Activated CD8-positive, alpha-beta memory T cell treated with anti-CD3 and anti-CD28 coated beads, Interleukin-2, amount 50 U/mL, for 4 hours (primary cell): Measurements from ENCODE around the gene ARID5A.

Experiments
- DNase-seq: peaks from one replicate; pipeline ENCODE4 v3.0.0-alpha.2; 2020

ARID5A gene

DNA sequence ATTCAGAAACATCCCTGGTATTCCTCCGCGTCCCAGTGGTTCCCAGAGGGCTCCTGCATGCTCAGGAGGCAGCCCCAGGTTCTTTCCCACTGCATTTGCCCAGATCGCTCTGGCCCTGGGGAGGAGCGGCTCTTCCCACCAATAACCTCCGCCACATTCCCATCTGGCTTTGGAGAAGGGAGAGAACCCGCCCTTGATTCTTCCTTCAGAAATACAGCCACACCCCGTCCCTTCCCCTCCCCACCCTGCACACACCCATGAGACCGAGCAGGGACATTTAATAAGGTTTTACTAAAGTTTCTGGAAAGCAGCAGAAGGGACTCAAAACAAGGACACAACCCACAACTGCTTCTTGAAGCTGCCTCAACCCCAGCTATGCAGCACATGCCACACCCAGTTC lies 21.9 kb downstream of the ARID5A start:
- DNase-seq, result no peak

- no peak for DNase-seq
These were observed 27.5 kb downstream of the ARID5A start for GRCh38 chr2:96564026-96564425.

- no peak for DNase-seq
These were observed 28.0 kb downstream of the ARID5A start for GRCh38 chr2:96564563-96564962.

- no peak for DNase-seq
These were observed 28.6 kb downstream of the ARID5A start for GRCh38 chr2:96565111-96565510.

DNA sequence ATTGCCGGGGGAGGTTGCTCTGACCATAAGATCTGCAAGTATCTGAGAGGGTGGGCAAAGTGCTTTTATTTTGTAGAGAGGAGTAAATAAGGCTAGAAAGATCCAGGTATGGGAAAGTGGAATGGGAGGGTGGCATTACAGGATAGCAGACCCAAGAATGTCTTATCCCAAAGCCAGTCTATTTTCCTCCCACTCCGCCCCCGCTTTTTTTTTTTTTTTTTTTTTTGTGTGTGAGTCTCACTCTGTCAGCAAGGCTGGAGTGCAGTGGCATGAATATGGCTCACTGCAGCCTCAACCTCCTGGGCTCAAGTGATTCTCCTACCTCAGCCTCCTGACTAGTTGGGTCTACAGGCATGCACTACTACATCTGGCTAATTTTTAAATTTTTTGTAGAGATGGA lies 31.5 kb downstream of the ARID5A start:
- DNase-seq, result no peak

DNA sequence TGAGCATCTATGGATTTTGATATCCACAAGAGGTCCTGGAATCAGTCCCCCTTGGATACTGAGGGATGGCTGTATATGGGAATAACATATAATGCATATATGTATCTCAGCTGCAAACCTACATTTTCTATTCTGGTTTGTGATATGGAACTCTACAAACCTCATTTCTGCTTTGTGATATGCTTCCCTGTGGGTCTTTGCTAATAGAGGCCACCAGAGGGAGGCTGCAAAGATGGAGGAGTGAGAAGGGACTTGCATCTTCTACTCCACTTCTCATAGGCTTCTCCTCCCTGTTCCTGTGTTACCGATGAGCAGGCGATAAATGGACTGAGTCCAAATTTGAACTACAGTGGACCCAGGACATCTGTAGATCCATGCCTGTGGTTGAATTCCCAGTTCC lies 37.8 kb downstream of the ARID5A start:
- no peak for DNase-seq

GRCh38 chr2:96575785-96576456 lies 39.4 kb downstream of the ARID5A start:
- DNase-seq, result no peak

DNA sequence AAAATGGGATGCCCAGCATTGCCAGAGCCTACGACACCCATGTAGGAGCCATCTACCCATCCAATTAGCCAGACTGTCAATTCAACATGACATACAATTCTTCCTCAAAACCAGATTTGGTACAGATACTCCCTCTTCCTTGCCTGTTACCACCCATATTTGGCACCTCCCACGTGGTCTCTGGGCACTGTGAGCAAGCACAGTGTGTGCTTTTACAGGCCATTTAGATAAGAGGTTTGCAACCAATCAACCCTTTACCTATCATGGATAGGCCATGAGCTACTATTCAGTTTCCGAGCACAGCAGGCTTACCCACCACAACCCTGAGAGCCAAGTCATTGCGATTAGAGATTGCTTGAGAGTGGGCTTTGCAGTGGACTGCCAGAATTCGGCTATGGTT lies 40.9 kb downstream of the ARID5A start:
- DNase-seq, result no peak

GRCh38 chr2:96578731-96579130 lies 42.2 kb downstream of the ARID5A start:
- DNase-seq, result no peak

GRCh38 chr2:96579422-96579821 lies 42.9 kb downstream of the ARID5A start:
- no peak for DNase-seq

DNA sequence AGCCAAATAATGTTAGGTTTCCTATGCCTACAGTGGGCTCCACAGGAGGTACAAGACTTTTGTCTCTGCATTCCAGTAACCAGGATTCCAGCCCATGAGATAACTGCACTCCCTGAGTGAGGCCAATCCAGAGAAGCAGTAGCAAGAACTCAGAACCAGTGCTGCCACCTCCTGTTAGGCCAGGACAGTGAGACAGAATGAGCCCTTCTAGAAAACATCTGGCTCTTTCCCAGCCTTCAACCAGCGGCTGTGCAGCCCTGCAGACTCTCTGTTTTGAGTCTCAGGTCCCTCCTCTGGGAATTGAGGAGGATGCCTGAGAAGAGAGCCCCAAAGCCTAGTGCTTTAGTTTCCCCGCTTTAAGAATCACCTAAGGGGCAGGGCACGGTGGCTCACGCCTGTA lies 44.2 kb downstream of the ARID5A start:
- DNase-seq, result no peak

DNA sequence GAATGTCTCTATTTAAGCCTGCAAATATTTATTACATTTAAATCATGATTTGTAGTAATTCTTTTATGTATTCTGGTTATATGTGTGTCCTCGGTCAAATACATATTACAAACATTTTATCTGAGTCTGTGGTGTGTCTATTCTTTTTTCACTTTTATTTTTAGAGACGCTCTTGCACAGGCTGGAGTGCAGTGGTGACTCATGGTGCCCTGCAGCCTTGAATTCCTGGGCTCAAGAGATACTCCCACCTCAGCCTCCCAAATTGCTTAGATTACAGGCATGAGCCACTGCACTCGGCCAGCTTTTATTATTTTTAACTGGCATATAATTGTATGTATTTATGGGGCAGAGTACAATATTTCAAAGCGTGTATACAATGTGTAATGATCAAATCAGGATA lies 47.5 kb downstream of the ARID5A start:
- DNase-seq, result no peak

DNA sequence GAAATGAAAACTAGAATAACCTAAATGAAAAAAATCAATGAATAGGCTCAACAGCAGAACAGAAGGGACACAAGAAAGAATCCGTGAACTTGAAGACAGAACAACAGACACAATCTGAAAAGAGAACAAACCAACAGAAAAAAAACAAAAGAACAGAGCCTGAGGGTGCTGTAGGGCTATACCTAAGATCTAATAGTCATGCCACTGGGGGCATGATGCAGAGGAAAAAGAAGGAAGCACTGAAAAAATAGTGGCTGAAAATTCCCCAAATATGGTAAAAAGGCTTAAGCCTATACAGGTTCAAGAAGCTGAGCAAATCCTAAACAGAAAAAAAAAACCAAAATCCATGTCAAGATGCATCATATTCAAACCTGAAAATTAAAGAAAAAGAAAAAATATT lies 51.3 kb downstream of the ARID5A start:
- DNase-seq, result no peak

- no peak for DNase-seq
These were observed 54.5 kb downstream of the ARID5A start for GRCh38 chr2:96591054-96591453.

- DNase-seq, result no peak
These were observed 54.9 kb downstream of the ARID5A start for GRCh38 chr2:96591494-96591893.

DNA sequence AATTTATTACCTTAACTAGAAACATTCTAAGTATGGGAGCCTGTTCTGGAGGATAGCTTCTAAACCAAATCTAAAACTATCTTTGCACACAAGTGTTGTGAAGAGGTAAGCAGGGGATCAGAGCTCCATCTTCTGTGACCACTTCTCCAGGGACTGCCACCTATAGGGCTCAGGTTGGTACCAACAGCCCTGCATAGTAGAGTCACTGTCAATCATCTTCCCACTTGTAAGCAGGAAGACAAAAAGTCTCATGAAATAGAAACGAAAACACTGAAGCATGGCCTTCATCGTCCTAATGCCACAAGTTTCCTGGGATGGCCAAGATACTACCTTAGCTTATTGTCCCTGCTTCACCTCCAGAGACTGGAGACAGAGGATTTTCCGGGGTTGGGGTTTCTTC lies 57.7 kb downstream of the ARID5A start:
- DNase-seq, result no peak

DNA sequence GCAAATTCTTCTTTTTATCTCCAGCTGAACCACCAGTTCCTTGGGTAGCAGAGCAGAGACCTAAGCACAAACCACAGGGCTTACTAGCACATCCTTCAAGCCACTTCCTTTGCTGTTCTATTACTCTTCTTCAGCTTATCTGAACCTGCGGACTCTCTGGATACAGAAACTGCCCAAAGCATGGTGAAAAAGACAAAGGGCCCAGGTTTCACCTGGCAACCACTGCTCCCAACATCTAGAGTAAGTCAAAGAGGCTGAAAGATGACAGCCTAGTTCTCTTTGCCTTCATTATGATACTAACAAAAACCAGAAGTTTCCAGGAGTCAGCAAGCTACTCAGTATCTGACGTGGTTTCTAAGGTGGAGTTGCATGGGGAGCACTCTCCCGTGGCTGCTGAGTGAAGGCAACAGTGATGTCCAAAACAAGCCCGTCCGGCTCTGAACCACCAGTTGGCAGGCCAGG lies 58.2 kb downstream of the ARID5A start:
- DNase-seq, result no peak

DNA sequence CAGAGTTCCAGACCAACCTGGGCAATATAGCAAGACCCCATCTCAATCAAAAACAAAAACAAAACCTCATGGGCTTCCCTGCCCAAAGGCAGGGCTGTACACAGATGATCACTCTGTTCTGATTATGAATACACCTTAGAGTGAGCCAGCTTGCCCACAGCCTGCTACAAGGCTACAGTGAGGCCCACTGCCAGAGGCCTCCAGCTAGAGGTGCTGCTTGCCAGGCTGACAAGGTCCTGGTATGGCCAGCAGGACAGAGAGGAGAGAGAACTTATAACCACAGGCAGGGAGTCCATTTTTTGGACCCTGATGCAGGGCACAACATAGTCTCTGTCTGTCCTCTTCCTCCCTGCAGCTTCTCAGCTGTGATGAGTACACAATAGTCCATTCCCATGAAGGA lies 60.0 kb downstream of the ARID5A start:
- DNase-seq, result no peak

GRCh38 chr2:96599941-96600340 lies 63.4 kb downstream of the ARID5A start:
- no peak for DNase-seq

DNA sequence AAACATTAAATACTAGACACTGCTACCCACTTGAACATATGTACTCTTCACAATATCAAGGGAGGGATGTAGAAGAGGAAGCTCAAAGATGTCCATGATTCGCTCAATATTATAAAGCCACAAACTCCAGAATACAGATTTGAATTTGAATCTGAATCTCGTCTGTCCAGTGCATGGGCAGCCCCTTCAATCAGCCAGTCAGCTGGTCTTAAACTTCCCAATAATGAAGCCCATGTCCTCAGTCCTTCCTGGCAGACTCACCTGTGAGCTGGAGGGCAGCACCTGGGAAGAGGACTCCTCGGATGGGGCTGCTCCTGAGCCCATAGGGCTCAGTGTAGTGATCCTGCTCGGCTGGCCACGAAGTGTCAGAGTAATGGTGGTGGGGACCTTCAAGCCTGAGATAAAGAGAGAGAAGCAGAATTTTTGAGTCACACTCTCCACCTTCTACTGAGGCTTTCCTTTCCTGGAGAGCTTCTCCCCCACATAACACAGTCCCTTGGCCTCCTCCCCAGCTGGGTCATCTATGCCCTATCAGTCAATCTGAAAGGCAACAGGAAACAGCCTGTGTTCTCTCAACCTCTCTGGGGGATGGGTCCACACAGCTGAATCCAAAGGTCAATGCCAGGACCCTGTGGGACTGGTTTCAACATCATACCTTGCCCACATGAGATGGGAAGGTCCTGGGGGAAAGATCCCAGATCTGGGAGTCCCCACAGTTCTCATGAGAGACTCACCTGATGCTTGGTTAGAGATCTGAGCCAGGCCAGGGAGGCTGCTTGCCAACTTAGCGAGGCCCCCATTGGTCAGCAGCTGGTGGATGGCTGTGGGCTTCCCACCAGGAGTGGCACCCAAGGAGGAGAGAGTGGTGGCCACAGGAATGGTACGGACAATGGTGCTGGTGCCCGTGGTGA lies 65.1 kb downstream of the ARID5A start:
- DNase-seq, result no peak
